ENCODE results near the gene EPHX1.

The EPHX1 gene

GRCh38 chr1:225866061-225866837 is 56.3 kb downstream of the EPHX1 start:
- peak; percentile 79 to 86 for DNase-seq

GRCh38 chr1:225866981-225867380 is 57.1 kb downstream of the EPHX1 start:
- DNase-seq: no peak

- DNase-seq: no peak
Measured at GRCh38 chr1:225868631-225869330, 58.9 kb downstream of the EPHX1 start.

- no peak for DNase-seq
Measured at GRCh38 chr1:225870911-225871310, 61.0 kb downstream of the EPHX1 start.

GRCh38 chr1:225871359-225872074 is 61.6 kb downstream of the EPHX1 start:
- DNase-seq: no peak

GRCh38 chr1:225872075-225872430 is 62.1 kb downstream of the EPHX1 start:
- no peak for DNase-seq

- no peak for DNase-seq
Measured at GRCh38 chr1:225873281-225873850, 63.4 kb downstream of the EPHX1 start.

GRCh38 chr1:225874431-225874830 is 64.5 kb downstream of the EPHX1 start:
- no peak for DNase-seq

- no peak for DNase-seq
Measured at GRCh38 chr1:225875044-225875815, 65.3 kb downstream of the EPHX1 start.

GRCh38 chr1:225876900-225877510 is 67.1 kb downstream of the EPHX1 start:
- no peak for DNase-seq

- DNase-seq: peak; percentile 14 to 24
Measured at GRCh38 chr1:225877580-225877979, 67.7 kb downstream of the EPHX1 start.

GRCh38 chr1:225878282-225878681 is 68.4 kb downstream of the EPHX1 start:
- DNase-seq: no peak

GRCh38 chr1:225879521-225880221 is 69.7 kb downstream of the EPHX1 start:
- no peak for DNase-seq

- DNase-seq: no peak
Measured at GRCh38 chr1:225880222-225880588, 70.3 kb downstream of the EPHX1 start.

- no peak for DNase-seq
Measured at GRCh38 chr1:225880636-225881035, 70.7 kb downstream of the EPHX1 start.

GRCh38 chr1:225881081-225881958 is 71.4 kb downstream of the EPHX1 start:
- DNase-seq: peak; percentile 12 to 13

GRCh38 chr1:225881959-225882693 is 72.2 kb downstream of the EPHX1 start, which contains the start of gene TMEM63A:
Gene TMEM63A (minus strand): TSS chr1:225882380. CDS start chr1:225877580, 4,800 bp downstream.
- peak; percentile 74 to 79 for DNase-seq

- peak in 1 of 2 experiments; percentile 27 for DNase-seq
Measured at GRCh38 chr1:225882694-225883615, 73.0 kb downstream of the EPHX1 start.

All from AML-193 (cell line).